ENCODE measurements around the gene SLC7A1.

GRCh38 chr13:29567411-29567810, 28.1 kb downstream of the SLC7A1 start:
- no peak for TF ChIP-seq CTCF (IDR thresholded peaks at IDR 0.05; ENCODE audit: low read depth, low read length, missing input control)
- TF ChIP-seq REST (IDR thresholded peaks at IDR 0.05), result no peak
- TF ChIP-seq TAF1 (conservative IDR thresholded peaks at IDR 0.05), result no peak
- TF ChIP-seq GABPA (IDR thresholded peaks at IDR 0.05 in 1 of 2, conservative IDR thresholded peaks at IDR 0.05 in 1 of 2), result no peak
- no peak for TF ChIP-seq EGR1 (IDR thresholded peaks at IDR 0.05; ENCODE audit: low read depth in 2 of 2)
- TF ChIP-seq FOXA2 (IDR thresholded peaks at IDR 0.05), result no peak
- TF ChIP-seq SP1 (IDR thresholded peaks at IDR 0.05), result no peak
- no peak for TF ChIP-seq RAD21 (IDR thresholded peaks at IDR 0.05)
- TF ChIP-seq JUND (IDR thresholded peaks at IDR 0.05), result no peak
